ENCODE results near the gene PPM1A. TPM values are rescaled to one million over a fixed set of nuclear protein-coding genes. Genes with fewer than 3 reads are reported as not detected.

PPM1A gene
- total and polyA plus RNA-seq, 9 of the 15 experiments (the other 6 are each of a cell fraction or from before 2014, with no cell fraction given) = 5.5 to 23.9 (median 15.2) TPM

GRCh38 chr14:60300019-60300418 is 51.0 kb downstream of the PPM1A start:
- H3K4me1 ChIP-seq (replicated peaks in 1 of 2; ENCODE audit: control insufficient read depth in 2 of 2, insufficient read depth in 2 of 2, low read length in 2 of 2) = no peaks in the 10 kb centered on the region; a peak in 2 of 5 replicates
- H3K9ac ChIP-seq (ENCODE audit: insufficient read depth in 1 of 2, low read depth in 2 of 2, low read length in 2 of 2) = no peak overlapping the region
- in situ Hi-C loops (cut with MboI) (no loop called here), intact Hi-C loops (cut with micrococcal nuclease) (no loop called here)
- no peak overlapping the region for H3K27ac ChIP-seq (ENCODE audit: extremely low read depth, low read depth, low read length)
- no peaks in the 10 kb centered on the region for H3K9me1 ChIP-seq (ENCODE audit: control insufficient read depth, insufficient read depth, low read length)
- DNase-seq (ENCODE audit: extremely low read depth in 1 of 4, low spot score in 3 of 4) (peak in 1 of 4 experiments; percentile 7), ATAC-seq (no peak), FAIRE-seq (no peak)
- no TSS peak for BruUV-seq (replicated peaks)
- H4K20me1 ChIP-seq (replicated peaks; ENCODE audit: control insufficient read depth, insufficient read depth, low read length) = no peaks in the 10 kb centered on the region
- ChIA-PET CTCF (ENCODE audit: low intra/inter-chr PET ratio) (no interaction called here), POLR2A (interaction anchor here (2.3 kb wide), 1 partner anchor 13 kb away, joined by 7 read pairs; no protein-coding TSS in a partner anchor)
- H2AFZ ChIP-seq (ENCODE audit: low read depth, low read length) = no peak overlapping the region
- no peak overlapping the region for H3K4me2 ChIP-seq (ENCODE audit: insufficient read depth, low read length)
- no peaks in the 10 kb centered on the region for H3K79me2 ChIP-seq (ENCODE audit: control insufficient read depth, insufficient read depth, low read length)
- H3K4me3 ChIP-seq = no peak overlapping the region
- H3K27me3 ChIP-seq (ENCODE audit: control insufficient read depth in 2 of 2, insufficient read depth in 2 of 2, low read length in 2 of 2) = no peaks in the 10 kb centered on the region
- H3K36me3 ChIP-seq (ENCODE audit: control insufficient read depth, insufficient read depth, low read length) = peaks cover 2% of the 10 kb centered on the region; the same call in 1 of the 3 replicates
- H3K9me3 ChIP-seq (replicated peaks; ENCODE audit: control insufficient read depth, insufficient read depth, low read depth, low read length) = no peaks in the 10 kb centered on the region
- TF ChIP-seq PURB (CRISPR knock-in tag; IDR thresholded peaks at IDR 0.05; ENCODE audit: low read depth) (no peak), FOSL1 (tag; conservative IDR thresholded peaks at IDR 0.05) (0 out of 2 replicates have a peak, but pooled peaks have one; percentile 25), SMARCE1 (IDR thresholded peaks at IDR 0.05) (peak; percentile 24; the same call in 1 of the 2 replicates), BRD9 (IDR thresholded peaks at IDR 0.05; ENCODE audit: low read depth, partially characterized antibody) (no peak), MCM5 (IDR thresholded peaks at IDR 0.05; ENCODE audit: low read depth) (no peak), TAL1 (IDR thresholded peaks at IDR 0.05) (peak; percentile 84), NCOR1 (IDR thresholded peaks at IDR 0.05) (peak; percentile 53; the same call in 1 of the 2 replicates), RFX1 (IDR thresholded peaks at IDR 0.05) (no peak), RERE (CRISPR knock-in tag; IDR thresholded peaks at IDR 0.05; ENCODE audit: borderline replicate concordance) (no peak), NFIC (IDR thresholded peaks at IDR 0.05) (no peak), EHMT2 (IDR thresholded peaks at IDR 0.05) (no peak), NCOA4 (IDR thresholded peaks at IDR 0.05; ENCODE audit: partially characterized antibody) (no peak), FIP1L1 (IDR thresholded peaks at IDR 0.05; ENCODE audit: low read depth, low read length, poor library complexity, severe bottlenecking) (no peak), ZNF436 (CRISPR knock-in tag; IDR thresholded peaks at IDR 0.05) (no peak), ARID1B (IDR thresholded peaks at IDR 0.05) (peak; percentile 78), CBFB (CRISPR knock-in tag; IDR thresholded peaks at IDR 0.05) (no peak), RNF219 (CRISPR knock-in tag; IDR thresholded peaks at IDR 0.05) (no peak), JUN (IDR thresholded peaks at IDR 0.05; ENCODE audit: borderline replicate concordance, low read depth, low read length) (no peak), JUN (CRISPR knock-in tag; IDR thresholded peaks at IDR 0.05; ENCODE audit: borderline replicate concordance) (no peak)

Measured in K562 (cell line).